Upper lobe of left lung (tissue), 6 donors: Measurements from ENCODE around the gene ERMAP. TPM values are rescaled to one million over a fixed set of nuclear protein-coding genes. Genes with fewer than 3 reads are reported as not detected.
"Not testable (repeated sequence)": the region's sequence is repeated elsewhere in the genome, so short reads cannot be mapped to it uniquely, and the experiment has no call there.

Experiments used
- ATAC-seq, 2 donors: fragments of 200-7000 bp; cut with Tn5 transposase; one replicate each; pipeline ENCODE4 v1.9.1; 2022; ENCODE audit warnings: mild to moderate bottlenecking in 2 of 2, moderate library complexity in 2 of 2; ENCODE audit not compliant: low FRiP score in 2 of 2
- DNase-seq, 2 donors: peaks; one replicate each; pipeline ENCODE4 v3.0.0-alpha.2; 2019 to 2020
- H3K27ac ChIP-seq, 4 donors: fragments of 200-600 bp; sonication (generic); one replicate each; pipeline ENCODE4 v1.5.1; 2016 to 2019
- H3K27me3 ChIP-seq, 4 donors: fragments of 200-600 bp; sonication (generic); one replicate each; pipeline ENCODE4 v1.5.1; 2017 to 2019
- H3K36me3 ChIP-seq, 4 donors: fragments of 200-600 bp; sonication (generic); one replicate each; pipeline ENCODE4 v1.5.1; 2016 to 2019
- H3K4me1 ChIP-seq, 4 donors: fragments of 200-600 bp; sonication (generic); one replicate each; pipeline ENCODE4 v1.5.1; 2018 to 2019
- H3K4me3 ChIP-seq, 4 donors: fragments of 200-600 bp; sonication (generic); one replicate each; pipeline ENCODE4 v1.5.1; 2017 to 2019; ENCODE audit warnings: mild to moderate bottlenecking in 2 of 4, moderate library complexity in 1 of 4
- H3K9me3 ChIP-seq, 4 donors: fragments of 200-600 bp; sonication (generic); one replicate each; pipeline ENCODE4 v1.5.1; 2018 to 2019
- EP300 ChIP-seq, 4 donors: sonication (generic); formaldehyde crosslinking; IDR thresholded peaks; one replicate each; pipeline ENCODE4 v1.5.1; 2017; ENCODE audit warnings: antibody characterized with exemption in 4 of 4, control low read depth in 2 of 4
- POLR2A ChIP-seq, 4 donors: fragments of 450-650 bp; IDR thresholded peaks; one replicate each; pipeline ENCODE4 v1.5.1; 2016 to 2017; ENCODE audit warnings: antibody characterized with exemption in 4 of 4, mild to moderate bottlenecking in 2 of 4
- POLR2AphosphoS5 ChIP-seq, 2 donors: sonication (generic); formaldehyde crosslinking; IDR thresholded peaks; one replicate each; pipeline ENCODE4 v1.5.1; 2017; ENCODE audit warnings: antibody characterized with exemption in 2 of 2
- WGBS, 2 donors: methylation state at CpG; one replicate each; pipeline ENCODE4 v1.1.5; 2017 to 2018; 5-methylcytosine and 5-hydroxymethylcytosine counted together
- total RNA-seq, 6 donors: library from RNA; depleted of rRNA in 4 of 6; stranded (reverse); fragments of >200 nt in 4 of 6; gene quantifications; one replicate each; pipeline versions ENCODE4 v1.1.0 to v1.2.1, GENCODE V29; 2016 to 2021
- TF ChIP-seq, protein P1 (sequence below), 6 experiments: fragments of 450-650 bp in 4 of 6; fragments of 200-600 bp in 2 of 6; sonication (generic) in 2 of 6; IDR thresholded peaks; one replicate each; pipeline ENCODE4 v1.5.1; 2016 to 2019; ENCODE audit warnings: antibody characterized with exemption in 6 of 6
- donor health status: DM: no; HTN: no; CAD: no; lungs with moderate emphysema.
- donor health status: DM: no; HTN: yes; CAD: no; lungs with severe emphysema.

ERMAP gene
- total RNA-seq, 6 donors from 2014 or later = 11.6 to 41.9 (median 14.9) TPM

DNA sequence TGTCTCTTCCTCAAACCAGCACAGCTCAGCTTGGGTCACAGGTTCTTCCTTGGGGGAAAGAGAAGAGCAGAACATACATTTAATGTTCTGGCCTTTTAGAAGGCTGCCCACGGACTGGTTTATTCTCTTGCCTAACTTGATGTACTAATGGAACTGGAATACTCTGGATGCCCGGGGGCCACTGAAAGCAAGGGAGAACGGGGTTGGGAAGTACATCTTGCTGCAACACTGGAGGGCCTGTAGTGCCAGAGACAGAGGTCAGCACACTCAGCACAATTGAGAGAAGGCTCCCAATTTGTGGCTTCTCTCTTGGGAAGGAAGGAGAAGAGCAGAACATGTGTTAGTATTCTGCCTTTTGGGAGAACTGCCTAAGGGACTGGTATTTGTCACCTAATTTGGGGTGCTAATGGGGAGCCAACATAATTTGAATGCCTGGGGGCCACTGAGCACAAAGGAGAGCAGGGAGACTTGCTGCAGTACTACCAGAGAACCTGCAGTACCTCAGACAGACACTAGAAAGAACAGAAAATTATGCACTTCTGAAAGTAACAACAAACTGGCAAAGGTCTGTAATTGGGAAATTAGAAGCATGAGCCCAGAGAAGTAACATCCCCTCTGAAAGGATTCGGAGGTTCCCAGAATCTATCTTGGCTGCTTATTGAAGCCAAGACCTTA is 43.6 kb downstream of the ERMAP start:
- Histone ChIP-seq H3K9me3 (peaks cover 0 to 5% (median 0%) of the 10 kb centered on the region in 4 donors), H3K4me3 (no peak overlapping the region), H3K4me1 (no peaks in the 10 kb centered on the region), H3K27me3 (no peaks in the 10 kb centered on the region), H3K36me3 (no peaks in the 10 kb centered on the region), H3K27ac (no peak overlapping the region)
- ATAC-seq = no peak
- TF ChIP-seq EP300 (IDR thresholded peaks at IDR 0.05) (no peak), POLR2AphosphoS5 (IDR thresholded peaks at IDR 0.05) (no peak), POLR2A (IDR thresholded peaks at IDR 0.05) (no peak)
- TF ChIP-seq, protein P1, sequence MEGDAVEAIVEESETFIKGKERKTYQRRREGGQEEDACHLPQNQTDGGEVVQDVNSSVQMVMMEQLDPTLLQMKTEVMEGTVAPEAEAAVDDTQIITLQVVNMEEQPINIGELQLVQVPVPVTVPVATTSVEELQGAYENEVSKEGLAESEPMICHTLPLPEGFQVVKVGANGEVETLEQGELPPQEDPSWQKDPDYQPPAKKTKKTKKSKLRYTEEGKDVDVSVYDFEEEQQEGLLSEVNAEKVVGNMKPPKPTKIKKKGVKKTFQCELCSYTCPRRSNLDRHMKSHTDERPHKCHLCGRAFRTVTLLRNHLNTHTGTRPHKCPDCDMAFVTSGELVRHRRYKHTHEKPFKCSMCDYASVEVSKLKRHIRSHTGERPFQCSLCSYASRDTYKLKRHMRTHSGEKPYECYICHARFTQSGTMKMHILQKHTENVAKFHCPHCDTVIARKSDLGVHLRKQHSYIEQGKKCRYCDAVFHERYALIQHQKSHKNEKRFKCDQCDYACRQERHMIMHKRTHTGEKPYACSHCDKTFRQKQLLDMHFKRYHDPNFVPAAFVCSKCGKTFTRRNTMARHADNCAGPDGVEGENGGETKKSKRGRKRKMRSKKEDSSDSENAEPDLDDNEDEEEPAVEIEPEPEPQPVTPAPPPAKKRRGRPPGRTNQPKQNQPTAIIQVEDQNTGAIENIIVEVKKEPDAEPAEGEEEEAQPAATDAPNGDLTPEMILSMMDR (IDR thresholded peaks at IDR 0.05) = no peak
- 84 to 85% methylated on average over 4 of the region's 4 CpGs for WGBS, 2 donors
- no peak for DNase-seq

DNA sequence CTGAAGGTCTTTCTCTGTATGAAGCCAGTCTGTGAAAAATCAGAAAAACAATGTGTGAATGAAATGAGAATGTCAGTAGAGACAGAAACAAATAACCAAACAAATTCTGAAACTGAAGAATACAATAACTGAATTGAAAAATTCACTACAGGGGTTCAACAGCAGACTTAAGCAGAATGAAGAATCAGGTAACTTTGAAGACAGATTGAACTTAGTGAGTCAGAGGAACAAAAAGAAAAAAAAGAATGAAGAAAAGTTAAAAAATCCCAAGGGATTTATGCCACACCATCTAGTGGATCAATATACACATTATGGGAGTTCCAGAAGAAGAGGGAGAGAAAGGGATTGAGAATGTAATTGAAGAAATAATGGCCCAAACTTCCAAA is 44.1 kb downstream of the ERMAP start:
- no peak overlapping the region for H3K4me3 ChIP-seq
- H3K4me1 ChIP-seq = no peaks in the 10 kb centered on the region
- H3K36me3 ChIP-seq = no peaks in the 10 kb centered on the region
- ATAC-seq (no peak), DNase-seq (no peak)
- H3K27ac ChIP-seq = no peak overlapping the region
- TF ChIP-seq POLR2A (IDR thresholded peaks at IDR 0.05) (no peak), POLR2AphosphoS5 (IDR thresholded peaks at IDR 0.05) (no peak), EP300 (IDR thresholded peaks at IDR 0.05) (no peak)
- TF ChIP-seq, protein P1 (IDR thresholded peaks at IDR 0.05) = no peak
- peaks cover 0 to 5% (median 0%) of the 10 kb centered on the region in 4 donors for H3K9me3 ChIP-seq
- no peaks in the 10 kb centered on the region for H3K27me3 ChIP-seq

DNA sequence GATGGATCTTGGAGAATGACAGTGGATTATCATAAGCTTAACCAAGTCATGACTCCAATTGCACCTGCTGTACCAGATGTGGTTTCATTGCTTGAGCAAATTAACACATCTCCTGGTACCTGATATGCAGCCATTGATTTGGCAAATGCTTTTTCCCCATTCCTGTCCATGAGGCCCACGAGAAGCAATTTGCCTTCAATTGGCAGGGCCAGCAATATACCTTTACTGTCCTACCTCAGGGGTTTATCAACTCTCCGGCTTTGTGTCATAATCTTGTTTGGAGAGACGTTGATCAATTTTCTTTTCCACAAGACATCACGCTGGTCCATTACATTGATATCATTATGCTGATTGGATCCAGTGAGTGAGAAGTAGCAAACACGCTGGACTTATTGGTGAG is 49.6 kb downstream of the ERMAP start:
- TF ChIP-seq POLR2A (IDR thresholded peaks at IDR 0.05) = no peak
- TF ChIP-seq EP300 (IDR thresholded peaks at IDR 0.05) = no peak
- TF ChIP-seq, protein P1 (IDR thresholded peaks at IDR 0.05) = no peak
- no peak for TF ChIP-seq POLR2AphosphoS5 (IDR thresholded peaks at IDR 0.05)
- Histone ChIP-seq H3K27ac (no peak overlapping the region), H3K4me3 (no peak overlapping the region), H3K36me3 (no peaks in the 10 kb centered on the region), H3K4me1 (no peaks in the 10 kb centered on the region), H3K27me3 (no peaks in the 10 kb centered on the region), H3K9me3 (no peaks in the 10 kb centered on the region)
- no peak for DNase-seq
- 83 to 90% methylated on average over 5 of the region's 5 CpGs for WGBS, 2 donors
- no peak for ATAC-seq

DNA sequence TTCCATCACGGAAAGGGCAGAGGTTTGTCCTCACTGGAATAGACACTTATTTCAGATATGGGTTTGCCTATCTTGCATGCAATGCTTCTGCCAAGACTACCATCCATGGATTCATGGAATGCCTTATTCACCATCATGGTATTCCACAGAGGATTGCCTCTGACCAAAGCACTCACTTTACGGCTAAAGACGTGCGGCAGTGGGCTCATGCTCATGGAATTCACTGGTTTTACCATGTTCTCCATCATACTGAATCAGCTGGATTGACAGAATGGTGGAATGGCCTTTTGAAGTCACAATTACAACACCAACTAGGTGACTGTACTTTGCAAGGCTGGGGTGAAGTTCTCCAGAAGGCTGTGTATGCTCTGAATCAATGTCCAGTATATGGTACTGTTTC is 51.5 kb downstream of the ERMAP start:
- not testable (repeated sequence) for H3K9me3 ChIP-seq, H3K4me3 ChIP-seq, H3K4me1 ChIP-seq, DNase-seq, H3K27me3 ChIP-seq, H3K27ac ChIP-seq, H3K36me3 ChIP-seq, ATAC-seq
- 92 to 94% methylated on average over 3 to 4 of the region's 4 CpGs for WGBS, 2 donors

DNA sequence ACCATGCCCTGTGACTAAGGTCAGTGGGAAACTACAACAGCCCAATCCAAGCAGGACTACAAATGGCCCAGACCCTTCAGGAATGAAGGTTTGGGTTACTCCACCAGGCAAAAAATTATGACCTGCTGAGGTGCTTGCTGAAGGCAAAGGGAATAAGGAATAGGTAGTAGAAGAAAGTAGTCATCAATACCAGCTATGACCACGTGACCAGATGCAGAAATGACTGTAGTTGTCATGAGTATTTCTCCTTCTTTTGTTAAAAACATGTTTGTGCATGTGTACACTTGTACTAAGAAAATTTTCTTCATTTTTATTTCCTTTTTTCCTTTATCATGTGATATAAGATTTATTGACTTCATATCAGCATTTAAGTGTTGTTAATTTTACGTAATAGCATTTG is 52.3 kb downstream of the ERMAP start:
- not testable (repeated sequence) for H3K9me3 ChIP-seq, DNase-seq, H3K4me3 ChIP-seq, H3K4me1 ChIP-seq, H3K36me3 ChIP-seq, H3K27ac ChIP-seq, H3K27me3 ChIP-seq, ATAC-seq
- WGBS, 2 donors = 69 to 83% methylated on average over 2 of the region's 2 CpGs

DNA sequence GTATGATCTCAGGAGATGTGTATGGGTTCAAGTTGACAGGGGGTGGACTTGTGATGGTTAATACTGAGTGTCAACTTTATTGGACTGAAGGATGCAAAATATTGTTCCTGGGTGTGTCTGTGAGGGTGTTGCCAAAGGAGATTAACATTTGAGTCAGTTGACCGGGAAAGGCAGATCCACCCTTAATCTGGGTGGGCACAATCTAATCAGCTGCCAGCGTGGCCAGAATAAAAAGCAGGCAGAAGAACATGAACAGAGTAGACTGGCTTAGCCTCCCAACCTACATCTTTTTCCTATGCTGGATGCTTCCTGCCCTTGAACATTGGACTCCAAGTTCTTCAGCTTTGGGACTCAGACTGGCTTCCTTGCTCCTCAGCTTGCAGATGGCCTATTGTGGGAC is 52.8 kb downstream of the ERMAP start:
- not testable (repeated sequence) for DNase-seq, H3K4me3 ChIP-seq, H3K4me1 ChIP-seq, H3K9me3 ChIP-seq, H3K36me3 ChIP-seq, H3K27ac ChIP-seq, H3K27me3 ChIP-seq, ATAC-seq
- 84 to 85% methylated on average over 2 of the region's 2 CpGs for WGBS, 2 donors

DNA sequence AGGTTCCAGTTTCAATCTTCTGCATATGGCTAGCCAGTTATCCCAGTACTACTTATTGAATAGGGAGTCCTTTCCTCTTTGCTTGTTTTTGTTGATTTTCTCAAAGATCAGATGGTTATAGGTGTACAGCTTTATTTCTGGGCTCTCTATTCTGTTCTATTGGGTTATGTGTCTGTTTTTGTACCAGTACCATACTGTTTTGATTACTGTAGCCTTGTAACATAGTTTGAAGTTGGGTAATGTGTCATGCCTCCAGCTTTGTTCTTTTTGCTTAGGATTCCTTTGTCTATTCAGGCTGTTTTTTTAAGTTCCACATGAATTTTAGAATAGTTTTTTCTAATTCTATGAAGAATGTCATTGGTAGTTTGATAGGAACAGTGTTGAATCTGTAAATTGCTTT is 56.2 kb downstream of the ERMAP start:
- H3K4me1 ChIP-seq, H3K36me3 ChIP-seq, H3K9me3 ChIP-seq, ATAC-seq, DNase-seq, H3K27me3 ChIP-seq, H3K27ac ChIP-seq, H3K4me3 ChIP-seq: not testable (repeated sequence)
